Muscle layer of colon (tissue), 2 donors: ENCODE measurements around the gene C2orf49.
"Not testable (repeated sequence)": the region's sequence is repeated elsewhere in the genome, so short reads cannot be mapped to it uniquely, and the experiment has no call there.

Source experiments
- H3K27ac ChIP-seq: one replicate; pipeline ENCODE4 v1.7.0; 2013; ENCODE audit warnings: low read depth, mild to moderate bottlenecking, low read length, moderate library complexity
- H3K27me3 ChIP-seq, 2 donors: one replicate each; pipeline ENCODE4 v1.7.0; 2013; ENCODE audit warnings: low read length in 2 of 2, mild to moderate bottlenecking in 2 of 2; ENCODE audit not compliant: insufficient read depth in 2 of 2, control insufficient read depth in 1 of 2
- H3K36me3 ChIP-seq: one replicate; pipeline ENCODE4 v1.7.0; 2013; ENCODE audit warnings: mild to moderate bottlenecking, low read length; ENCODE audit not compliant: insufficient read depth
- H3K4me1 ChIP-seq: one replicate; pipeline ENCODE4 v1.7.0; 2013; ENCODE audit warnings: mild to moderate bottlenecking, low read length; ENCODE audit not compliant: insufficient read depth
- H3K4me3 ChIP-seq, 2 donors: one replicate each; pipeline ENCODE4 v1.7.0; 2013; ENCODE audit warnings: low read length in 2 of 2, low read depth in 1 of 2, mild to moderate bottlenecking in 1 of 2, moderate library complexity in 1 of 2
- H3K9ac ChIP-seq: one replicate; pipeline ENCODE4 v1.7.0; 2013; ENCODE audit warnings: low read length
- H3K9me3 ChIP-seq: one replicate; pipeline ENCODE4 v1.7.0; 2013; ENCODE audit warnings: mild to moderate bottlenecking, low read length
- donor health status: abdominal sarcoma.
- donor health status: Adenocarcinoma of cecum.

Gene C2orf49

DNA sequence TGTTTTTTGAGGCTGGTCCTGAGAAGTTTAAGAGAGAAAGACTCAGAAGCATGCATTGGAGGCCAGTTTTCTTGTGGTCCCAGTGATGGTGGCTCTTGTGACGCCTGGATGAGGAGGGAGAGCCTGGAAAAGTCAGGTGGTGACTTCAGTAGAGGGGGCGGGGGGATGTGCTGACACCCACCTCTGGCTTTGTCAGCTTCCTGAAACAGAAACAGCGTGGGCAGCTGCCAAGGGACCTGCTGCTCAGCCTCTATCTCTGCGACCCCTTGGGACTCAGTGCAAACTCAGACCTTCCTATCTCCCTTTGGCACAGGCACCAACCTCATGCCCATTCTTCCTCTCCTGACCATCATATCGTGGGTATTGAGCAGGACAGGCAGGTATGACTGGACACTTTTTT is 14.2 kb upstream of the C2orf49 start:
- Histone ChIP-seq H3K36me3 (no peaks in the 10 kb centered on the region), H3K9ac (no peak overlapping the region), H3K4me3 (no peak overlapping the region), H3K27ac (no peak overlapping the region), H3K4me1 (peaks cover 5% of the 10 kb centered on the region), H3K9me3 (no peaks in the 10 kb centered on the region), H3K27me3 (no peaks in the 10 kb centered on the region)

- Histone ChIP-seq H3K4me1 (peaks cover 15% of the 10 kb centered on the region), H3K4me3 (no peak overlapping the region), H3K27me3 (no peaks in the 10 kb centered on the region), H3K36me3 (no peaks in the 10 kb centered on the region), H3K9me3 (no peaks in the 10 kb centered on the region), H3K27ac (no peak overlapping the region), H3K9ac (no peak overlapping the region)
Observed at GRCh38 chr2:105324101-105324500, 13.2 kb upstream of the C2orf49 start.

DNA sequence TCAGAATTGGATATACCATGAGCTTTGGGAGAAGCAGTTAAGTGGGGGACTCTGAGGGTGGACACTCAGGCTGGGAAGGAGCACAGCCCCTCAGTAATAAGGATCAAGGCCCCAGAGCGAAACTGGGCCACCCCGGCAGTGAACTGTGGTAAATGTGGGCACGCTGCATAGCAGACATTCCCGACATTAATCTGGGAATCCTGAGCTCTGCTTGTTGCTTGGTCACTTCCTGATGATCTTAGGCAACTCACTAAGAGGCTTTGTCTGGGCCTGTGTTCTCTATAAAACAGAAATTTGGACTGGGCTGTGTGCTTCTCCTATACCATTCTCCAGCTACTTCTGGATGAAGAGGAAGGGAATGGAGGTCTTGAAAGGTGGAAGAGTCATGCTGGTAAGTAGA is 12.6 kb upstream of the C2orf49 start:
- no peak overlapping the region for H3K27ac ChIP-seq
- no peak overlapping the region for H3K9ac ChIP-seq
- H3K36me3 ChIP-seq: no peaks in the 10 kb centered on the region
- no peaks in the 10 kb centered on the region for H3K9me3 ChIP-seq
- H3K4me3 ChIP-seq: no peak overlapping the region
- H3K27me3 ChIP-seq: no peaks in the 10 kb centered on the region
- peaks cover 15% of the 10 kb centered on the region for H3K4me1 ChIP-seq

DNA sequence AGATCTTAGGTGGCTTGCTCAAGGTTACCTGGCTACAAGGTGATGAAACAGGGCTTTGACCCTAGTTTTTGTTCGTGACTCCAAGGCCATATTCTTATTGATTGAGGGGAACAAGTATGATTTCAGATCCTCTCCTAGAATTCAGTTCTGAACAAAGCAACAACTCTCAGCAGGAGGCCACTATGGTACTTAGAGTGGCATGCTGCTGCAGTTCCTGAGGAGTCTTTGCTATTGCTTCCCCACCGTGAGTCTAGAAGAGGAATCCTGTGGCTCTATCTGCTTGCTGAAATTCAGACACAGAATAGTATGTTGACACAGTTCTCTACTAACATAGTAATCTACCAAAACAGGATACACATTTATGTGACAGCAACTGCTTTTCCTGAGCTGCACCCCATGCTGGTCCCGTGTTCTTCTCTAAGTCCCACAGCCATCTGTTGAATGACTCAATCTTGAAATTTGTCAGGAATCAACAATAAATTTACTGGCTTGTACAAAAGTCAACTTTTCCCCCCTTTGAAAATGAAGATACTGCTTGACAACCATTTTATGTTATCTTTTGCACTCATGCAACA is 11.9 kb upstream of the C2orf49 start:
- no peaks in the 10 kb centered on the region for H3K9me3 ChIP-seq
- no peak overlapping the region for H3K9ac ChIP-seq
- no peaks in the 10 kb centered on the region for H3K27me3 ChIP-seq
- H3K36me3 ChIP-seq: no peaks in the 10 kb centered on the region
- H3K4me3 ChIP-seq: no peak overlapping the region
- no peak overlapping the region for H3K27ac ChIP-seq
- peaks cover 16% of the 10 kb centered on the region for H3K4me1 ChIP-seq

DNA sequence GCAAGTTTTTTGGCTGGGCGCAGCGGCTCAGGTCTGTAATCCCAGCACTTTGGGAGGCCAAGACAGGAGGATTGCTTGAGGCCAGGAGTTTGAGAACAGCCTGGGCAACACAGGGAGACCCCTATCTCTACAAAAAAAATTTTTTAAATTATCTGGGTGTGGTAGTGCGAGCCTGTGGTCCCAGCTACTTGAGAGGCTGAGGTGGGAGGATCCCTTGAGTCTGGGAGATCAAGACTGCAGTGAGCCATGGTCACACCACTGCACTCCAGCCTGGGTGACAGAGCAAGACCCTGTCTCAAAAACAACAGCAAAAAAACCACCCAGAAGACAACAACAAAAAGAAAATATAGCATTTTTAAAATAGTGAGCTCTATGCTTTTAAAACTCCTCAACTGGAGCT is 10.1 kb upstream of the C2orf49 start:
- not testable (repeated sequence) for H3K9ac ChIP-seq, H3K27ac ChIP-seq, H3K36me3 ChIP-seq, H3K27me3 ChIP-seq, H3K4me3 ChIP-seq, H3K9me3 ChIP-seq
- H3K4me1 ChIP-seq: peaks cover 21% of the 10 kb centered on the region

GRCh38 chr2:105327690-105328089 is 9.7 kb upstream of the C2orf49 start:
- Histone ChIP-seq H3K4me1 (peaks cover 21% of the 10 kb centered on the region), H3K4me3 (no peak overlapping the region), H3K27ac (peak overlapping the region; percentile 73)

GRCh38 chr2:105328281-105329196 is 8.8 kb upstream of the C2orf49 start:
- Histone ChIP-seq H3K9ac (peak overlapping the region; percentile 24), H3K27ac (peak overlapping the region; percentile 73), H3K4me1 (peaks cover 21% of the 10 kb centered on the region), H3K36me3 (no peaks in the 10 kb centered on the region), H3K27me3 (no peaks in the 10 kb centered on the region), H3K4me3 (peak overlapping the region; percentile 28 to 90), H3K9me3 (no peaks in the 10 kb centered on the region)

More at GRCh38 chr2:105327690-105328089, 9.7 kb upstream of the C2orf49 start:
- no peaks in the 10 kb centered on the region for H3K9me3 ChIP-seq
- no peaks in the 10 kb centered on the region for H3K36me3 ChIP-seq
- H3K9ac ChIP-seq: no peak overlapping the region
- no peaks in the 10 kb centered on the region for H3K27me3 ChIP-seq

- peak overlapping the region; percentile 24 for H3K9ac ChIP-seq
- H3K4me1 ChIP-seq: peaks cover 21% of the 10 kb centered on the region
- H3K36me3 ChIP-seq: peaks cover 3% of the 10 kb centered on the region
- H3K27ac ChIP-seq: peak overlapping the region; percentile 73
- peak overlapping the region in 1 of 2 donors; percentile 90 for H3K4me3 ChIP-seq
- no peaks in the 10 kb centered on the region for H3K9me3 ChIP-seq
- no peaks in the 10 kb centered on the region for H3K27me3 ChIP-seq
Observed at GRCh38 chr2:105329197-105329554, 8.2 kb upstream of the C2orf49 start.

GRCh38 chr2:105329561-105330495 is 7.5 kb upstream of the C2orf49 start, which contains the start of gene TGFBRAP1:
Gene TGFBRAP1 (minus strand): TSS chr2:105329735. CDS start chr2:105308301, 21,434 bp downstream.
- peak within 1 kb of the TSS; percentile 24 for H3K9ac ChIP-seq
- no peaks in the 10 kb centered on the region for H3K27me3 ChIP-seq
- peaks cover 3% of the 10 kb centered on the region for H3K36me3 ChIP-seq
- H3K27ac ChIP-seq: peak within 1 kb of the TSS; percentile 85
- H3K9me3 ChIP-seq: no peaks in the 10 kb centered on the region
- H3K4me3 ChIP-seq: peak within 1 kb of the TSS; percentile 39 to 90
- H3K4me1 ChIP-seq: peaks cover 21% of the 10 kb centered on the region

GRCh38 chr2:105330681-105331375 is 6.5 kb upstream of the C2orf49 start:
- peaks cover 3% of the 10 kb centered on the region for H3K36me3 ChIP-seq
- peak overlapping the region in 1 of 2 donors; percentile 74 for H3K4me3 ChIP-seq
- H3K27me3 ChIP-seq: no peaks in the 10 kb centered on the region
- no peak overlapping the region for H3K9ac ChIP-seq
- H3K27ac ChIP-seq: no peak overlapping the region
- peaks cover 21% of the 10 kb centered on the region for H3K4me1 ChIP-seq
- no peaks in the 10 kb centered on the region for H3K9me3 ChIP-seq
